Kidney tubule cell (primary cell): Measurements from ENCODE around the gene SRCIN1.

Source experiments
- DNase-seq: peaks from one replicate; pipeline ENCODE4 v3.0.0-alpha.2; 2018; ENCODE audit warnings: low spot score

SRCIN1 gene

GRCh38 chr17:38564254-38564837 lies 41.4 kb downstream of the SRCIN1 start:
- no peak for DNase-seq

GRCh38 chr17:38563362-38564253 lies 42.1 kb downstream of the SRCIN1 start:
- DNase-seq = no peak

- no peak for DNase-seq
Observed at GRCh38 chr17:38562903-38563302, 42.8 kb downstream of the SRCIN1 start.

GRCh38 chr17:38562215-38562569 lies 43.6 kb downstream of the SRCIN1 start:
- DNase-seq = no peak

DNA sequence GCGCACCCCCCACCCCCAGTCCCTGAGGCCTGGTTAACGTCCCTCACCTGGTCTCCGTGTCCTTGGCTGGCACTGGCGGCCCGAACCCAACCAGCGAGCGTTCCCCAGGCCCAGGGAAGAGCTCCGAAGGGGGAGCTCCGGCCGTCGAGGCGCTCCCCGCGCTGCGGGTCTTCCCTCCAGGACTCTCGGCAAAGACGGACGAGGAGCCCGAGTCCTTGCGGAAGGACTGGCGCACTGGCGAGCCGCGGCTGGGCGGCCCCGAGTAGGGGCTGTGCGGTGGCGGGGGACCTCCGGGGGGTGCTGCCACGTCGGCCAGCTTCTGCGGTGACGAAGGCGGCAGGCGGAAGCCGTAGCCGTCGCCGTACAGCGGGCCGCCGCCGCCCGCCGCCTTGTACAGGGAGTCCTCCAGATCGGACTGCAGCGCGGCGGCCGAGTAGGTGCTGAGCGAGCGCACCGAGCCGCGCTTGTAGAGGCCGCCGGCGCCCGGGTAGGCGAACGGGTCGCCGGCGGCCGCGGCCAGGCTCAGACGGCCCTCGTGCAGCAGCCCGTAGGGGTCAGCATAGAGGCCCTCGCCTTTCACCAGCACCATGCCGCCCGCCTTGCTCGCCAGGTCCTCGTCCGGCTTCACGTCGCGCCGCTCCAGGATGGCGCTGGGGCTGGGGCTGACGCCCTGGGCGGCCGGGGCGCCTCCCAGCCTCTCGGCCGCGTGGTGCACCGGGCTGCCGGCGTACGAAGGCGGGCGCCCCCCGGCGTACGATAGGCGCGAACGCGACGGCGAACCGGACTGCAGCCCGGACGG lies 44.1 kb downstream of the SRCIN1 start:
- DNase-seq = no peak

DNA sequence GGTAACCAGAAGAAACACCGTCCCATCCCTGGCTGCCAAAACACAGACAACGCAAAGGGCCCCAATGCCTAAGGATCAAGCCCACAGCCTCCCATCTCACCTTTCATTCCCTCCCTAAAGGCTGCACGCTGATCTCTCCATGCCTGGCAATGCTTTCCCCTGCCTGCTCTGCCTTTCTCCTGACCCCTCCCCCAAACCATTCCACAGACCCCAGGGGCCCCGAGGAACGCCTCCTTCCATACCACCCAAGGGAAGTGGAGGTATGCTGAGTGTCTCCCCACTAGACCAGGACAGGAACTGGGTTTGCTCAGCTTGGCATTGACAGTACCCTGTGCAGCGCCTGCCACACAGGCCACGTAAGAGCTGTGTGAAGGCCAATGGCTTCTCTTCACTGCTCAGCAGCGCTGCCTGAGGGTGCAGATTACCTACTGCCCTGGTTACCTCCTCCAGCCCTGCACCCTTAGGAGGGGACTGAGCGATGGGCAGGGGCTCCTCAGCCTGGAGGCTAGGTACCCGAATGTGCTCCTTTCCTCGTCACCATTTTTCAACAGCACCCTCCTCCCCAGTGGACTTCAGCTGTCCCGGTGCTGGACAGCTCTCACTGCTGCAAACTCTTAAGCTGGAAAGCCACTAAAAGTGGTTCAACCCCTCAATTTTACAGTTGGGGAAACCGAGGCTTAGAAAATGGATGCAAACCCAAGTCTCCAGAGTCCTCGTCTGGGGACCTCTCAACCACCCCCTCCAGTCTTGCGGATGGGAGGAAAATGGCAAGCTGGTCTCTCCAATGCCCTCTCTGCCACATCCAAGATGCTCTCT lies 45.0 kb downstream of the SRCIN1 start:
- no peak for DNase-seq

- no peak for DNase-seq
Observed at GRCh38 chr17:38559880-38560230, 45.9 kb downstream of the SRCIN1 start.

GRCh38 chr17:38559051-38559879 lies 46.5 kb downstream of the SRCIN1 start:
- DNase-seq = peak; percentile 88

DNA sequence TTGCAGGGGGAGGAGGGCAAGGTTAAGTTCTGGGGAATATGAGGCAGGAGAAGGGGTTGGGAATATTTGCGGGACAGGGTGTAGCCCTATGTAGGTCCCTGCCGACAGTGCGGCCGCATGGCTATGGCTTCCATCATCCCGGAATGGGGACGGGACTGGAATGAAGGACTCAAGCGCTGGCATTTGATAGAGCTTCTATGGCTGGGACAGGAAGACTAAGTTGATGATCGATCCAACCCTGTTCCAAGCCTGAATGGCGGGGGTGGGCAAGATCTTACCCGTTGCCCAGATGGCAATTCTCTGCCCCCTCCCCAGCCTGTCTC lies 47.1 kb downstream of the SRCIN1 start:
- no peak for DNase-seq

GRCh38 chr17:38557836-38558727 lies 47.7 kb downstream of the SRCIN1 start:
- DNase-seq = peak; percentile 94

DNA sequence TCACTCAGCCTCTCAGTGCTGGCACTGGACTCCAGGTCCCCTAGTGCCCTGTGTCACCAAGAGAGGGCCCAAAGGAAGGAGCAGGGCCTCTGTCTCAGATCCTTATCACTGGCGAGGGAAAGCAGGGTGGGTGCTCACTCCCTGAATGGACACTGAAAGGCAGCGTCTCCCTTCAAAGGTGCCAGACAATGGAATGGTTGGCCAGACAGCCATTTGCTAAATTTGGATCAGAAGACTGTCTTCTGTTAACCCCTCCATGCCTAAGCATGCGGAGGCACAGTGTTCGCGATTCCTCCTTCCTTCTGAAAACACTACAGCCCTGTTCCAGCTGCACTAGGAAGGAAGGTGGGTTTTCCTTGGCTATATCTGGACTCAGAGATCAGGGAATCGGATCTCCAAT lies 48.4 kb downstream of the SRCIN1 start:
- no peak for DNase-seq

- peak; percentile 54 for DNase-seq
Observed at GRCh38 chr17:38556239-38556638, 49.5 kb downstream of the SRCIN1 start.

DNA sequence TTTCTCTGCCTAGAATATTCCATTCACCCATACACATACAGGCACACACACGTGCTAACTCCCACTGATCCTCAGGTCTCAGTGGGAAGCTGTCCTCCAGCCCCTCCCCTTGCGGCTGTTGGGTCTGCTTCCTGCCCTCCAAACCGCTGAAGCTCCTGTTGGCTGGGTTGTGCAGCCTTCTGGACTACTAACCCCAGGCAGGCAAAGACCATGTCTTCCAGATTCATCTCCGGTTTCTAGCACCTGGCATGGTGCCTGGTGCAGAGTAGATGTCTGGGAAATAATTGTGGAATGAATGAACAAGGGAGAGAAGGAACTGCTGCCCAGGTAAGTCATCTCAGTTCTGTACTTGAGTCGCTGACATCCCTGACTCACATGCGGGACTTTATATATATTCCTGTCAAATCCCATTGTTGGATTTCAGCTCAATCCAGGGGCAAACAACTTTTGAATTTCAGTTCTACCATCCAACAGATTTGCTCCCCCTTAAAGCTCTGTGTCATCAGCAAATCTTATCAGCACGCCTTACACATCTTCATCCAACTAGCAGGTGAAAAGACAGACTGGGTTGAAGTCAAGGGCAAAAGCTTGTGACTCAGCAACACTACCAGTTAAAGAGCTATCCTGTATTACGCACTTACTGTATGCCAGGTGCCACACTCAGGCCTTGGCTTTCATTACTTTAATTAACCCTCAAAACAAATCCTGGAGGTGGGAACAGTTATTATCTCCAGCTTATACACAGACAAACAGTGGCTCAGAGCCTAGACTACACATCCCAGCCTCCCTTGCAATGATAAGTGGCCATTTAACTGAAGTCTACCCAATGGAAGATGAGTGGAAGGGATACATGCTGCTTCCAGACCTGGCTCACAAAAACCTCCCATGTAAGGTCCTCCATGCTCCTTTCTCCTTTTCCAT lies 51.1 kb downstream of the SRCIN1 start:
- DNase-seq = peak; percentile 74

DNA sequence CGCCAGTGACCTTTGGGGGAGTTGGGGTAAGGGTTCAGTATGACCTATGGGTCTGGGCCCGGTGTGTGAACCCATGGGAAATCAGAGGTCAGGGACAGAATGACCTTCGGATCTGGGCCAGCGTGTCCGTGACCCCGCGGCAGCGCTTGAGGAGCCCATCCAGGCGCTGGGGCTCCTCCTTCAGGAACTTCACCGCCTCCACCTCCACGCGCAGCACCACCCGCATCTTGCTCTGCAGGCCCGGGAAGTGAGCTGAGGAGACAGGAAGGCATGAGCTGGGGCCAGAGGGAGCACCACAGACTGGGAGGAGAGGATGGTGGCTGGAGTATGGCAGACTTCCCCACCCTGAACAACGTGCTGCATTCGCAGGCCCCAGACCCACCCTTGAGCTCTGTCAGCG lies 53.4 kb downstream of the SRCIN1 start:
- no peak for DNase-seq

DNA sequence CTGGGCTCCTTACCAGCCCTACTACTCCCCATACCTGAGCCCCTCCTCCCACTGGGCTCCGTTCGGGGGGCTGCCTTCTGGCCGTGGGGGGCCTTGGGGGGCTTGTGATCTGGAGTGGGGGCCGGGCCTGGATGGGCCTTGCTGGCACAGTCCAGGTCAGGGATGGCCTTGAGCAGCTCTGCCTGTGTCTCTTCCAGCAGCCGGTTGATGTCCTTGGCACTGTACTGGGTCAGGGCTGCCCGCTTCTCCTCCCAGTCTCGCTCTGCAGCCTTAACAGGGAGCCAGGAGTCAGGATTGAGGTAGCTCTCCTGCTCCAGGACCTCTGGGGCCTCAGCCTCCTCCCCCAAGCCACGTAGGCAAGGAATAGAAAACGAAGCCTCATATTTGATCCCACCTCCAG lies 54.6 kb downstream of the SRCIN1 start:
- no peak for DNase-seq

- DNase-seq = peak; percentile 7
Observed at GRCh38 chr17:38550661-38551060, 55.1 kb downstream of the SRCIN1 start.

DNA sequence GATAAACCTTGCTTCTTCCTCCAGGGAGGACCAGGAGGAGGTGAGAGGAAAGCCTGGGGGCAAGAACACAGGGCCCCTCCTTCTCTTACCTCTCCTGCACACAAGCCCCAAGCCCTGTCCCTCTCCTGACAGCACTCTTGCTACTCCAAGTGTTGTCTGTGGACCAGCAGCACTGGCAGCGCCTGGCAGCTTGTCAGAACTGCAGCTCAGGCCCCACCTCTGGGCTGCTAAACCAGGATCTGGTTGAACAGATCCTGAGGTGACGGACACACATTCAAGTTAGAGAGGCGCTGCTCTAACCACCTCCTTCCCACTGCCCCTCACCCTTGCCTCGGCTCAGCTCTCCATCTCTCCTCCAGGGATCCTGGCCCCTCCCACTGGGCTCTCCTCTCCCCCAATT lies 56.5 kb downstream of the SRCIN1 start:
- DNase-seq = no peak

DNA sequence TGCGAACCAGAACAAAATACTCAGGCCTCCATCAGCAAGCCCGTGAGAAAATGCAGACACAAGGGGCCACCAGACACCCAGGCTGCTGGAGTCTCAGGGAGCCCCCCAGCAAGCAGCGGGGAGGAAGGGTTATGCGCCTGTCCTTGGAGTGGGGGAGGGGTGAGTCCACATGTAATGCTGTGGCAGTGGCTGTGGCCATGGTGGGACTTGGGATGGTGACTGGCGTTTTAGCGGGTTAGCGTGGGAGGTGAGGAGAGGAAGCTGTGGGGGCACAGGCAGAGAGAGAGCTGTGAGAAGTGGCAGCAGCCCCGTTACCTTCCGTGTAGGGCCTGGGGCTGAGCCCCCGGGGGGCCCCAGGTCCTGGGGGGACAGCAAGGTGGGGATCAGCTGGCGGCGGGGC lies 58.3 kb downstream of the SRCIN1 start:
- DNase-seq = no peak

- DNase-seq = no peak
Observed at GRCh38 chr17:38546396-38546795, 59.4 kb downstream of the SRCIN1 start.
